NB4 (cell line): ENCODE results near the gene ACTL9.

Experiments used
- CTCF ChIP-seq: IDR thresholded peaks from one replicate; pipeline ENCODE4 v1.5.1; 2012; ENCODE audit warnings: low read depth, low read length
- MAX ChIP-seq: IDR thresholded peaks from 2 replicates; pipeline ENCODE4 v1.6.1; 2011; ENCODE audit warnings: low read depth, low read length
- MYC ChIP-seq: IDR thresholded peaks from 2 replicates; pipeline ENCODE4 v1.6.1; 2011; ENCODE audit warnings: low read depth, low read length
- POLR2A ChIP-seq: IDR thresholded peaks from 2 replicates; pipeline ENCODE4 v1.6.1; 2011; ENCODE audit warnings: mild to moderate bottlenecking; ENCODE audit not compliant: insufficient read length; ENCODE audit errors: extremely low read depth

GRCh38 chr19:8724276-8724675 lies 25.7 kb upstream of the ACTL9 start:
- TF ChIP-seq CTCF (no peak), POLR2A (no peak), MYC (no peak), MAX (no peak)
